T-helper 1 cell (primary cell): Measurements from ENCODE around the gene DOHH.
"Not testable (repeated sequence)": the region's sequence is repeated elsewhere in the genome, so short reads cannot be mapped to it uniquely, and the experiment has no call there.

Source experiments
- DNase-seq, 5 donors: peaks; one replicate each; pipeline ENCODE4 v3.0.0-alpha.2; 2012 to 2020

DOHH gene

GRCh38 chr19:3534375-3535234 lies 34.1 kb upstream of the DOHH start:
- no peak for DNase-seq

- DNase-seq, result no peak
Observed at GRCh38 chr19:3533563-3534216, 33.2 kb upstream of the DOHH start.

GRCh38 chr19:3533033-3533432 lies 32.6 kb upstream of the DOHH start:
- no peak for DNase-seq

- DNase-seq, result no peak
Observed at GRCh38 chr19:3532154-3532786, 31.8 kb upstream of the DOHH start.

GRCh38 chr19:3531716-3532115 lies 31.2 kb upstream of the DOHH start:
- no peak for DNase-seq

- no peak for DNase-seq
Observed at GRCh38 chr19:3530389-3530788, 29.9 kb upstream of the DOHH start.

GRCh38 chr19:3529299-3529698 lies 28.8 kb upstream of the DOHH start:
- DNase-seq, result not testable (repeated sequence)

- DNase-seq, result no peak
Observed at GRCh38 chr19:3528539-3529211, 28.2 kb upstream of the DOHH start.

GRCh38 chr19:3528080-3528479 lies 27.6 kb upstream of the DOHH start:
- DNase-seq, result no peak

- DNase-seq, result no peak
Observed at GRCh38 chr19:3527238-3527910, 26.9 kb upstream of the DOHH start.

- DNase-seq, result no peak
Observed at GRCh38 chr19:3526507-3527237, 26.2 kb upstream of the DOHH start.

GRCh38 chr19:3524904-3525451 lies 24.5 kb upstream of the DOHH start:
- no peak for DNase-seq

- no peak for DNase-seq
Observed at GRCh38 chr19:3524078-3524842, 23.8 kb upstream of the DOHH start.

- DNase-seq, result no peak
Observed at GRCh38 chr19:3523361-3524077, 23.0 kb upstream of the DOHH start.

- DNase-seq, result no peak
Observed at GRCh38 chr19:3522421-3523360, 22.2 kb upstream of the DOHH start.

GRCh38 chr19:3521104-3521445 lies 20.6 kb upstream of the DOHH start:
- no peak for DNase-seq

GRCh38 chr19:3520166-3521103 lies 20.0 kb upstream of the DOHH start:
- no peak for DNase-seq

- no peak for DNase-seq
Observed at GRCh38 chr19:3519126-3519525, 18.7 kb upstream of the DOHH start.
